HG02943 (cell line): ENCODE measurements around the gene IFNLR1.

Experiments used
- ATAC-seq: cut with Tn5 transposase; IDR thresholded peaks from one replicate; pipeline ENCODE4 v1.9.1; 2021; ENCODE audit warnings: mild to moderate bottlenecking, low read depth, moderate library complexity; ENCODE audit not compliant: unreplicated experiment

Gene IFNLR1

DNA sequence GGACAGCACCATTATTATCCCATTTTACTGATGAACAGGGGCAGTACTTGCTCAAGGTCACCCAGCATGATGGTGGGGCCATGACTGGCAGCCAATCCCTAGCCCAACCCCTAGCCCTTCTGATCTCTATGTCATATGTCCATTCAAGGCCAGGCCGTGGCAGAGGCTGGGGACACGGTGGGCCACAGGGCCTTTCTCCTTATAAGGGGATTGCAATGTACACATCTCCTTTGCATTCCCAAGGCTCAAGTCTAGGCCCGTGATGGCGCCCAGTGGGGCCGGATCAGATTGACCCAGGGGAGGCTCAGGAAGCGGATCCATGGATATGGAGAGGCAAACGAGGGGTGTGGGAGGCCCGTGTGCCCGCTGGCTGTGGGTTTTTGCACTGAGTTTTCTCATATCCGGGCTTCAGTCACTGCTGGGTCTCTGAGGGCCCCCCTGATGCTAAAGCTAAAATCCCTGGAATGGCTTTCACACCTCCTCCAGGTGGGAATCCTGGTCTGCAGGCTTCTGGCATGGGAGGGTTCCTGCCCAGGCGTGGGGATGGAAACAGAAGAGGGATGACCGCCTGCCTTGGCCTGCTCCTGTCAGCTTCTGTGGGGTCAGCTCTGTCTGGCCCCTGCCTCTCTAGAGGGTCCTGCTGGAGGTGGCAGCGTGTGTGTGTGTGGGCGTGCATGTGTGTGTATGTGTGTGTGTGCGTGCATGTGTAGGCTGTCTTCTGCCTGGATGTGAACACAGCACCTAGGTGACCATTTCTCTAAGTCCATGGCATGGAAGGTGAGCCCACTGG is 77.2 kb downstream of the IFNLR1 start:
- no peak for ATAC-seq

DNA sequence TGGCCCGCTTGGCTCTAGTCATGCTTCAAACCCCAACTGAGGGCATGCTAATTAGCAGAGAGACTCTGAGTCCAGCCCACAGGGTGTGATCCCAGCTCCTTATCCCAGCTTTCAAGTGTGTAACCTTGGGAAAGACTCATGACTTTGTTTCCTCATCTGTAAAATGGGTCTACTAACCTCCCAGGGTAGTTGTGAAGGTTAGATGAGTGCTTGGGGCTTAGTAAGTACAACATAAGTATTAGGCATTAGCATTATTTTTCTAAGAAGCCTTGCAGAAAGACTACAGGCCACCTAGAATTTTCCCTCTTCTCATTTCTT is 78.0 kb downstream of the IFNLR1 start:
- ATAC-seq = no peak

DNA sequence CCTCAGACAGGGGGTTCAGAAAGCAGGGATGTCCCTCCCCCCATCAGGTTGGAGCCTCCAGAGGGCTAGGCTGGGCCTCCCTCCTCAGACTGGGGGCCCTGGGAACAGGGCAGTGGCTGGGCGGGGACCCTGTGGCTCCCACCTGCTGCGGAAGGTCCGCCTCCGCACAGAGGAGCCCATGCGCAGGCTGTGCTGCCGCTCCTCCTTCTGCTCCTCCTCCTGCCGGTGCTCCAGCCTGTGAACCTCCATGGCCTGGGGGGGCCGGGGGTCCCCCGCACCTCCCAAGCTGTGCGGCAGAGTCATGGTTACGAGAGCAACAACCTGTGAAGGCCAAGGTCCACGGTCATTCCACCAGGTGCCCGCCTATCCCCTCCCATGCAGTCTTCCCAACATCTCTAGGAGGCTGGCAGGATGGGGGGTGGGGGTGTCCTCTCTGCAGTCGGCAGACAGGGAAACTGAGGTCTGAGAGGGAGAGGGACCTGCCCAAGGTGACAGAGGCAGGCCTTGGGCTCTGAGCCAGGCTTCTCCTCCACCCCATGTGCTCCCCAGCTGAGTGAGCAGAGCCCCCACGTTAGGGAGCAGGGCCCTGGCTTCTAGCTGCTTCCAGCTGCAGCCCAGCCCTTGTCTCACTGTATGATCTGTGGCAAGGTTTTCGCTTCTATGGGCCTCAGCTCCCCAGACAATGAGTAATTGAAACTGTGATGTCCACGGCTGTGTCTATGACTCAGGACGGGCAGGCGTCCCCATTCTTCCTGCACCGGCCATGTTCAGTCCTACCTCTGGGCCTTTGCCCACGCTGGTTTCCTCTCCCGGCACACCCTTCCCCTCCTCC is 78.5 kb downstream of the IFNLR1 start:
- ATAC-seq = no peak

DNA sequence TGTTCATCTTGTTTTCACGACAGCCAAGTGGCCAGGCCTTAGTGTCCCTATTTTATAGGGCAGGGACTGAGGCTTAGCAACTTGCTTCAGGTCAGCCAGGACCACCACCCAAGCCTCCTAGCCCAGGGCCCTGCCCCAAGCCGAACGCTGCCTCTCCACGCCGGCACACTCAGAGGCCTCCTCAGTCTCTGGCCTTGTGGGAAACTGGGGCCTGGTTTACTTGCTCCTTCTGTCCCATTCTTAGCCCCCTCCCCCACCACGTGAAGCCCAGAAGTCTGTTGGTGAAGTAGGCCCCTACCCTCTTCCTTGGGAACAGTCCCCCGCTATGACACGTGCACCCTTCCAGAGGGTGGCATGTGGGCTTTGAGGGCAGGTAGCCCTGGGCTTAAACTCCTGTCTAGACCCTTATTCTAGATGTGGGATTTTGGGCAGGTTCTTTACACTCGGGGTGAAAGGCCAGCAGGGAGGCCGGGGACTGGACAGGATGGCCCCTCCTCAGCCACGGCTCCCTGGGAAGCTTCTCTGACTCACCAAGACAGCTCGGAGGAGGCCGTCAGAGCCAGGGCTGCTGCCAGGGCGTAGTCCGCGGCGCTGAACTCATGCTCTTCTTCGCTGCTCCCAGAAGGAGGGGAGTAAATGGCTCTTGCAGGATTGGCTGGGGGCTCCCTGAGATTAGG is 79.5 kb downstream of the IFNLR1 start:
- ATAC-seq = no peak

DNA sequence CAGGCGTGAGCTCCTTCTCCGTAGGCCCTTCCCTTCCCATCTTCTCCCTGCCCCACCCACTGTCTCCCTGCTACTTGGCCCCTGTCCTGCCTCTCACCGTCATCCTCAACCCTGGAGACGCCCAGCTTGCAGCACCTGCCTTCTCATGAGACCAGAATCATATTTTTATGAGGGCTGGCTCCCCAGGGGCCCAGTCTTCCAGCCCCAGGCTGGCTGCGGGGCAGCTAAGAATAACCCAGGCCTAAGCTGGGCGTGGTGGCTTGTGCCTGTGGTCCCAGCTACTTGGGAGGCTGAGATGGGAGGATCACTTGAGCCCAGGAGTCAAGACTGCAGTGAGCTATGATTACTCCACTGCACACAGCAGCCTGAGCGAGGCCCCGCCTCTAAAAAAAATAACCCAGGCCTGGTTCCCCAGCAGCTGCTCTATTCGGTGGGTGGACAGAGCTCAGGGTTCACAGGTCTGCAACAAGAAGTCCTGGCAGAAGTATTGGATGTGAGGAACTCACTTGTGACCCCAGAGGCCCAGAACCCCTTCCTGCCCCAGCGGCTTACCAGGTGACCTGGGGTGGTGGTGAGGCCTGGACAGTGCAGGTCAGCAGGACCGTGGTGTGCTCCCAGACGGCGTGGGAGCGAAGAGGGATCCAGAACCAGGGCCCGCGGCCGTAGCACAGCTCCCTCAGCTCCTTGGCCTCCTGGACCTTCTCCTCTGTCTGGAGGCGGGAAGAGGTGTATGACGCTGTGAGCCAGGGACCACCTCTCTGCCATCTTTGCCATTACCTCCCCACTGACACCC is 81.5 kb downstream of the IFNLR1 start:
- no peak for ATAC-seq

DNA sequence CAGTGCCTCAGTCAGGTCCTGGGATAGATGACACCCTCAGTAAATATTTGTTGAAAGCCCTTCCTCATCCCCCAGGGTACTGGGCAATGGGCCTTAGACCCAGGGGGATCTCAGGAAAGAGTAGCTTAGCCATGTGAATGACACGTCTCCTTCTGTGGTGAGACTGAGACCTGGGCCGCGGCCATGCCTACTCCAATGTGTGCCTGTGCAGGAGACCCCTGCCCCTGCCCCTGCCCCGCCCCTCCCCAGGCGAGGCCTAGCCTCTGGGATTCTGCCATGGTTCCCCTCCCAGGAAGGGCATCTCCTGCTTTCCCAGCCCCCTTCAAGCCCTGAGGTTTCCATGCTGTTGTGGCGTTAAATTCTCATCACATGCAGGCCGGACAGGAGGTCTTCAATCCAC is 82.2 kb downstream of the IFNLR1 start:
- no peak for ATAC-seq
